ENCODE data around the gene CAMK1D.

DNA sequence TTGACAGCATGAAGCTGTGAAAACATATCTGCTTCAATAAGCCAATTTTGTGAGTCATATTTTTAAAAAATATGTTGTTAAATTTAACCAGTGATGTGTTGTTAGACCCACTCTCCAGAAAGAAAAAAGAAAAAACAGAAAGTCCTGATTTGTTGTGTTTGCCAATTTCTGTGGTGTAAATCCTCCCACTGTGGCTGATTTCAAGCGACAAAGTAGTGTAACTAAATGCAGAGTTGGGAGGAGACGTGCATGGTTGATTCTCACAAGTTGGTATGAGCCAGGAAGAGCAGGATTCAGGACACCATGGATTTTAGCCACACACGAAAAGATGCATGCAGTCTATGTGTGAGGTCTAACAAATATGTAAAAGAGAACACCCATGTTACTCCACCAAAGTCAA lies 513.1 kb downstream of the CAMK1D start:
- TF ChIP-seq, protein P1, sequence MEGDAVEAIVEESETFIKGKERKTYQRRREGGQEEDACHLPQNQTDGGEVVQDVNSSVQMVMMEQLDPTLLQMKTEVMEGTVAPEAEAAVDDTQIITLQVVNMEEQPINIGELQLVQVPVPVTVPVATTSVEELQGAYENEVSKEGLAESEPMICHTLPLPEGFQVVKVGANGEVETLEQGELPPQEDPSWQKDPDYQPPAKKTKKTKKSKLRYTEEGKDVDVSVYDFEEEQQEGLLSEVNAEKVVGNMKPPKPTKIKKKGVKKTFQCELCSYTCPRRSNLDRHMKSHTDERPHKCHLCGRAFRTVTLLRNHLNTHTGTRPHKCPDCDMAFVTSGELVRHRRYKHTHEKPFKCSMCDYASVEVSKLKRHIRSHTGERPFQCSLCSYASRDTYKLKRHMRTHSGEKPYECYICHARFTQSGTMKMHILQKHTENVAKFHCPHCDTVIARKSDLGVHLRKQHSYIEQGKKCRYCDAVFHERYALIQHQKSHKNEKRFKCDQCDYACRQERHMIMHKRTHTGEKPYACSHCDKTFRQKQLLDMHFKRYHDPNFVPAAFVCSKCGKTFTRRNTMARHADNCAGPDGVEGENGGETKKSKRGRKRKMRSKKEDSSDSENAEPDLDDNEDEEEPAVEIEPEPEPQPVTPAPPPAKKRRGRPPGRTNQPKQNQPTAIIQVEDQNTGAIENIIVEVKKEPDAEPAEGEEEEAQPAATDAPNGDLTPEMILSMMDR (IDR thresholded peaks at IDR 0.05; ENCODE audit: low read length) = no peak
- TF ChIP-seq EZH2 (optimal IDR thresholded peaks at IDR 0.05; ENCODE audit: low read depth, low read length) (no peak), EZH2phosphoT487 (IDR thresholded peaks at IDR 0.05; ENCODE audit: low read length) (no peak)
